Neutrophil (primary cell): ENCODE measurements around the gene DOCK4.

Experiments
- H3K27ac ChIP-seq: fragments of 200-600 bp; sonication (generic); 2 replicates; pipeline ENCODE4 v1.5.1; 2016; ENCODE audit warnings: mild to moderate bottlenecking, moderate library complexity
- H3K27me3 ChIP-seq: fragments of 200-600 bp; sonication (generic); 2 replicates; pipeline ENCODE4 v1.6.0; 2016; ENCODE audit warnings: mild to moderate bottlenecking
- H3K36me3 ChIP-seq: fragments of 200-600 bp; sonication (generic); 2 replicates; pipeline ENCODE4 v1.5.1; 2017
- H3K4me1 ChIP-seq, 2 experiments: fragments of 200-600 bp in 1 of 2; sonication (generic) in 1 of 2; 1 replicate in 1 of 2; 2 replicates in 1 of 2; pipeline versions ENCODE4 v1.5.1 to v1.6.1; 2013 to 2016; ENCODE audit warnings: low read depth in 1 of 2, low read length in 1 of 2, mild to moderate bottlenecking in 1 of 2, moderate library complexity in 1 of 2; ENCODE audit not compliant: control insufficient read depth in 1 of 2, insufficient read depth in 1 of 2
- H3K4me3 ChIP-seq, 2 experiments: fragments of 200-600 bp in 1 of 2; sonication (generic) in 1 of 2; 1 replicate in 1 of 2; 2 replicates in 1 of 2; pipeline ENCODE4 v1.5.1; 2013 to 2016; ENCODE audit warnings: low read depth in 1 of 2, low read length in 1 of 2, mild to moderate bottlenecking in 1 of 2, moderate library complexity in 1 of 2
- H3K9me3 ChIP-seq: fragments of 200-600 bp; sonication (generic); 2 replicates; pipeline ENCODE4 v1.5.1; 2016
- TF ChIP-seq, protein P1 (sequence below): fragments of 200-600 bp; sonication (generic); IDR thresholded peaks from 2 replicates; pipeline ENCODE4 v1.5.1; 2016; ENCODE audit warnings: antibody characterized with exemption

Gene DOCK4

DNA sequence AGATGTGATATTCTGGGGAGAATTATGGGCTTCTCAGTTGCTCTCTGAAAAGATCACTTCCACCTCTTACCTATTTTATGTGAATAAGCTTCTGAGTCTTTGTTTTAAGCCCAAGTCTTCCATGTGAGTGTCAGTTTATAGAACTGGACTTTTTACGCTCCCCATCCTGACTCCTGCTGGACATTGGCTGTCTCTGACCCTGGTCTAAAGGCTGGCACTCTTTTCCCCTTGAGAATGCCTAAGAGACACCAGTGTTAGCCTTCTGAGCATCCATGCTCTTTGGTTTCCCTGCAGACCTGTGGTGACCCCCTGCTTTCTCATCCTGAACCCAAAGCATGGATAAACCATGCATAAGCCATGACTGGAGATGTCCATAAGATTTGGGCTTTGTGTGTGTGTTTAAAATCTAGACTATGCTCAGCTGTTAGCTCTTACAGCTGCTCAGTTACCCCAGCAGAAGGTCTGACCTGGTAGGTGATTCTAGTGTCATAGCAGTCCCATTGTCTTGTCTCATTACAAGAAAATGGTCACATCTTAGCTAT, 495.3 kb downstream of the DOCK4 start:
- Histone ChIP-seq H3K4me1 (no peaks in the 10 kb centered on the region), H3K27ac (no peak overlapping the region), H3K9me3 (no peaks in the 10 kb centered on the region), H3K36me3 (no peaks in the 10 kb centered on the region), H3K27me3 (no peaks in the 10 kb centered on the region), H3K4me3 (no peak overlapping the region)
- TF ChIP-seq, protein P1, sequence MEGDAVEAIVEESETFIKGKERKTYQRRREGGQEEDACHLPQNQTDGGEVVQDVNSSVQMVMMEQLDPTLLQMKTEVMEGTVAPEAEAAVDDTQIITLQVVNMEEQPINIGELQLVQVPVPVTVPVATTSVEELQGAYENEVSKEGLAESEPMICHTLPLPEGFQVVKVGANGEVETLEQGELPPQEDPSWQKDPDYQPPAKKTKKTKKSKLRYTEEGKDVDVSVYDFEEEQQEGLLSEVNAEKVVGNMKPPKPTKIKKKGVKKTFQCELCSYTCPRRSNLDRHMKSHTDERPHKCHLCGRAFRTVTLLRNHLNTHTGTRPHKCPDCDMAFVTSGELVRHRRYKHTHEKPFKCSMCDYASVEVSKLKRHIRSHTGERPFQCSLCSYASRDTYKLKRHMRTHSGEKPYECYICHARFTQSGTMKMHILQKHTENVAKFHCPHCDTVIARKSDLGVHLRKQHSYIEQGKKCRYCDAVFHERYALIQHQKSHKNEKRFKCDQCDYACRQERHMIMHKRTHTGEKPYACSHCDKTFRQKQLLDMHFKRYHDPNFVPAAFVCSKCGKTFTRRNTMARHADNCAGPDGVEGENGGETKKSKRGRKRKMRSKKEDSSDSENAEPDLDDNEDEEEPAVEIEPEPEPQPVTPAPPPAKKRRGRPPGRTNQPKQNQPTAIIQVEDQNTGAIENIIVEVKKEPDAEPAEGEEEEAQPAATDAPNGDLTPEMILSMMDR: no peak

DNA sequence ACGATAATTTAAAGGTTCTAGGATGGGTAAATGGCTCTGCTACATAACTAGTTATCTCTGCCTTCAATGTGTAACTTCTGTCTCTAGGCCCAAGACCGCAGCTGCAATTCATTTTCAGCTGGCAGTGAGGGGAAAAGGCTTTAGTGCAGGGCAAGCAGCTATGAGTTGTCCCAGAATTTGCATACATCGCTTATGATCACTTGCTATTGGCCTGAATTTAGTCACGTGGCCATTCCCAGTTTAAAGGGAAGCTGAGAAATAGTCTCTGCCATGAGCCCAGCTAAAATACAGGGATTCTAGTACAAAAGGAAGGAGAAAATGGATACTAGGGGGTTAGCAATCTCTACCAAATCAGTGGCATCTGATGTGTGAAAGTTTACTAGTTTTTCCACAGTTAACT, 498.1 kb downstream of the DOCK4 start:
- TF ChIP-seq, protein P1: no peak
- Histone ChIP-seq H3K9me3 (no peaks in the 10 kb centered on the region), H3K4me3 (no peak overlapping the region), H3K36me3 (no peaks in the 10 kb centered on the region), H3K27me3 (no peaks in the 10 kb centered on the region), H3K27ac (no peak overlapping the region), H3K4me1 (no peaks in the 10 kb centered on the region)

DNA sequence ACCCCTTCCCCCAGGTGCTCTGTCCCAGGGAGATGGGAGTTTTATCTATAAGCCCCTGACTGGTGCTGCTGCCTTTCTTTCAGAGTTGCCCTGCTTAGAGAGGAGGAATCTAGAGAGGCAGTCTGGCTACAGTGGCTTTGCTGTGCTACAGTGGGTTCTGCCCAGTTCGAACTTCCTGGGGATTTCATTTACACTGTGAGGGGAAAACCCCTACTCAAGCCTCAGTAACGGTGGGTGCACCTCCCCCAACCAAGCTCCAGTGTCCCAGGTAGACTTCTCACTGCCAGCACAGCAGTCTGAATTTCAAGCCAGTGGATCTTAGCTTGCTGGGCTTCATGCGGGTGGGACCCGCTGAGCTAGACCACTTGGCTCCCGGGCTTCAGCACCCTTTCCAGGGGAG, 500.4 kb downstream of the DOCK4 start:
- Histone ChIP-seq H3K9me3 (no peaks in the 10 kb centered on the region), H3K27me3 (no peaks in the 10 kb centered on the region), H3K36me3 (no peaks in the 10 kb centered on the region), H3K4me1 (no peaks in the 10 kb centered on the region), H3K4me3 (no peak overlapping the region), H3K27ac (no peak overlapping the region)
- TF ChIP-seq, protein P1: no peak

DNA sequence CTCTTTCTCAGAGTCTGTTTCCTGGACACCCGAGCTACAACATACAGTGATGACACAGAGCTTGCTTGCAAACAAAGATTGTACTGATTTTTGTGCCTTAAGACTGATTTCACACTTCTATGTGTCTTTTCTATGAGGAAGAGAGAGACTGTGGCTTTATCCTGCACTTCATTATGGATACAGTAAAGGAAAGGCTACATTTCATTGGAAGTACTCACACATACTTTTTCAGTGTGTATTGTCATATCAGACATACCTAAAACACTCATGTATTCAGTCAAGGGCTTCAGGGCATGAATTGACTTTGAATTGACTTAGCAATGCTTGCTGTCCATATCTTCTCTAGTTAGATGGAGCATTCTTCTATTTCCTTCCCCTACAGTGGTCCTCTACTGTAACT, 508.4 kb downstream of the DOCK4 start:
- no peaks in the 10 kb centered on the region for H3K36me3 ChIP-seq
- no peak overlapping the region for H3K27ac ChIP-seq
- H3K9me3 ChIP-seq: no peaks in the 10 kb centered on the region
- TF ChIP-seq, protein P1: no peak
- no peaks in the 10 kb centered on the region for H3K4me1 ChIP-seq
- no peaks in the 10 kb centered on the region for H3K27me3 ChIP-seq
- no peak overlapping the region for H3K4me3 ChIP-seq

DNA sequence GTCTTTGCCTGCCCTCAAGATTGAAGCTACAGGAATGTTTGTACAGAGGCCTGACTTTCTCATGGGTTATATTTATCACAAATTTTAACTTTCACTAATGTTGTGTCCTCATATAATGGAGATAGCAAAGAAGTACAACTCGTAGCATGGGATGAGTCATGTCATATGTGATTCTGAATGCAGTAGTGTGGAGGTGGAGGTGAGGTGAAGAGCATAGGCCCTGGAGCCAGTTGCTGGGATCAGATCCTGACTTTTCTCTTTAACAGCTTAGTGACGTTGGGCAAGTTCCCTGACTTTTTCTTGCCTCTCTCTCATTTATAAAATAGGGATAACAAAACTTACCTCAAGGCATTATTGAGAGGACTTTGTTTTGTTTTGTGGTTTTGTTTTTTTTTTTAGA, 511.8 kb downstream of the DOCK4 start:
- Histone ChIP-seq H3K4me1 (no peaks in the 10 kb centered on the region), H3K27me3 (no peaks in the 10 kb centered on the region), H3K4me3 (no peak overlapping the region), H3K27ac (no peak overlapping the region), H3K9me3 (no peaks in the 10 kb centered on the region), H3K36me3 (no peaks in the 10 kb centered on the region)
- TF ChIP-seq, protein P1: no peak
